Mesendoderm (in vitro differentiated cells): ENCODE results near the gene KIAA0825.

Experiments
- DNase-seq: peaks from one replicate; pipeline ENCODE4 v3.0.0; 2013
- H2AK5ac ChIP-seq: 2 replicates; pipeline ENCODE4 v1.6.1; 2013; ENCODE audit warnings: low read length, inconsistent platforms
- H2BK120ac ChIP-seq: 2 replicates; pipeline ENCODE4 v1.6.1; 2013; ENCODE audit warnings: low read depth, mild to moderate bottlenecking, low read length, moderate library complexity, mixed read lengths
- H2BK15ac ChIP-seq: replicated peaks from 2 replicates; pipeline ENCODE4 v1.6.1; 2013; ENCODE audit warnings: low read depth, mild to moderate bottlenecking, moderate library complexity
- H2BK5ac ChIP-seq: 2 replicates; pipeline ENCODE4 v1.6.1; 2013; ENCODE audit warnings: low read length, inconsistent platforms
- H3K18ac ChIP-seq: 2 replicates; pipeline ENCODE4 v1.6.1; 2013; ENCODE audit warnings: mild to moderate bottlenecking, low read length, mixed read lengths
- H3K23ac ChIP-seq: one replicate; pipeline ENCODE4 v1.6.1; 2013; ENCODE audit warnings: low read length
- H3K27ac ChIP-seq: 2 replicates; pipeline ENCODE4 v1.5.1; 2013; ENCODE audit warnings: low read depth, mild to moderate bottlenecking, inconsistent platforms, low read length, moderate library complexity
- H3K27me3 ChIP-seq: 2 replicates; pipeline ENCODE4 v1.6.1; 2013; ENCODE audit warnings: low read length, control low read depth, mild to moderate bottlenecking, inconsistent platforms; ENCODE audit not compliant: insufficient read depth, poor library complexity
- H3K36me3 ChIP-seq: 2 replicates; pipeline ENCODE4 v1.6.1; 2013; ENCODE audit warnings: low read length, inconsistent platforms; ENCODE audit not compliant: control insufficient read depth, insufficient read depth
- H3K4ac ChIP-seq: one replicate; pipeline ENCODE4 v1.6.1; 2013; ENCODE audit warnings: low read depth, mild to moderate bottlenecking, low read length, moderate library complexity
- H3K4me1 ChIP-seq: 2 replicates; pipeline ENCODE4 v1.6.1; 2013; ENCODE audit warnings: low read depth, low read length, inconsistent platforms; ENCODE audit not compliant: control insufficient read depth
- H3K4me2 ChIP-seq: 2 replicates; pipeline ENCODE4 v1.6.1; 2013; ENCODE audit warnings: low read length
- H3K4me3 ChIP-seq: 2 replicates; pipeline ENCODE4 v1.5.1; 2013; ENCODE audit warnings: mild to moderate bottlenecking, low read length
- H3K56ac ChIP-seq: one replicate; pipeline ENCODE4 v1.6.1; 2013; ENCODE audit warnings: low read length
- H3K79me1 ChIP-seq: 2 replicates; pipeline ENCODE4 v1.6.1; 2013; ENCODE audit warnings: low read length, inconsistent platforms
- H3K79me2 ChIP-seq: 2 replicates; pipeline ENCODE4 v1.6.1; 2013; ENCODE audit warnings: mild to moderate bottlenecking, low read length; ENCODE audit not compliant: control insufficient read depth, insufficient read depth
- H3K9ac ChIP-seq: 2 replicates; pipeline ENCODE4 v1.6.1; 2013; ENCODE audit warnings: low read length, inconsistent platforms
- H4K5ac ChIP-seq: one replicate; pipeline ENCODE4 v1.6.1; 2013; ENCODE audit warnings: low read length
- H4K8ac ChIP-seq: one replicate; pipeline ENCODE4 v1.6.1; 2013; ENCODE audit warnings: low read depth, mild to moderate bottlenecking, control low read depth, low read length, moderate library complexity
- WGBS: extraction: QIAGEN DNeasy Blood & Tissue Kit; methylation state at CpG from one replicate; pipeline ENCODE4 v1.1.7; 2013; ENCODE audit warnings: low lambda C conversion rate, missing lambda C conversion rate; ENCODE audit not compliant: insufficient coverage; ENCODE audit errors: extremely low coverage; 5-methylcytosine and 5-hydroxymethylcytosine counted together

The KIAA0825 gene

GRCh38 chr5:94526706-94527105, 91.7 kb downstream of the KIAA0825 start:
- H3K23ac ChIP-seq = no peak overlapping the region
- no peak overlapping the region for H3K4me3 ChIP-seq
- no peak overlapping the region for H3K4me2 ChIP-seq
- no CpG with 5 or more reads among the region's 2 CpGs for WGBS
- no peak overlapping the region for H4K5ac ChIP-seq
- no peak overlapping the region for H2BK120ac ChIP-seq
- no peak overlapping the region for H3K9ac ChIP-seq
- no peak overlapping the region for H3K27ac ChIP-seq
- no peaks in the 10 kb centered on the region for H3K79me2 ChIP-seq
- H2BK15ac ChIP-seq = no peak overlapping the region
- H2BK5ac ChIP-seq = no peak overlapping the region
- peak; percentile 83 for DNase-seq
- H3K27me3 ChIP-seq = no peaks in the 10 kb centered on the region
- H2AK5ac ChIP-seq = no peak overlapping the region
- no peaks in the 10 kb centered on the region for H3K36me3 ChIP-seq
- H3K56ac ChIP-seq = no peak overlapping the region
- no peak overlapping the region for H4K8ac ChIP-seq
- no peaks in the 10 kb centered on the region for H3K79me1 ChIP-seq
- H3K4me1 ChIP-seq = no peaks in the 10 kb centered on the region
- no peak overlapping the region for H3K18ac ChIP-seq
- no peak overlapping the region for H3K4ac ChIP-seq

DNA sequence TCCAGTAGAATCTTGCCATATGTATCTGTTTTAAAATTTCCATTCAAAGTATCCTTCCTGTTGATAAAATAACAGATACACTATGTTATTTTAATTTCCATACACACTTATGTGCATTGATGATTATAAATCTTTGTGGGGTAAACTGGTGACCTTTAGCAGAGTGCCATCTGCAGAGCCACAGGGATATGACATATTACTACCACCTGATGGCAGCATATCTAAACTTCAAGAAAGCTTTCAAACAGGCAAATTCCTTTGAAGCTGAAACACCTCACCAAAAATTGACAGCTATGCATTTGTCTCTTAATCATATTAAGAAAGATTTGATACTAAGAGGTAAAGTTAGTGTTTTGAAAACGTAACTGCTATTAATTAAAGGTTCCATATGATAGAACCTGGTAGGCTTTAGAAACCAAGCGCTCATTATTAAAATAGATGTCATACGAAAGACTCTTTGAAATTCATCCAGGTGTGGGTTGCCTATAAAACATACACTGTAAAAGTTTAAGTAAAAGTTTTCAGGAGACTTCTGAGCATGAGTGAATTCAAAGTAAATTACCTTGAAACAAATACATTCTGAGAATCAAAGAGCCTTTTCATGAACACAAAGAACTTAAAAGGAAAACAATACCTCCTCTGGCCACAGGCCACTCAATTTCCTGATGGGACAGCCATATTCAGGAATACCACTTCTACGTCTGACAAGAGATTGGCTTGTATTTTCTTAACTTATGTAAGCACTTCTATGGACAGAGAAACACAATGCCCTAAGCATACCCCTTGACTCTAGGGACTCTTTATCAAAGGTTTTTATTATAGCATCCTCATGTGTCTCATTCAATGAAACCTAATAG, 93.3 kb downstream of the KIAA0825 start:
- H2BK5ac ChIP-seq = no peak overlapping the region
- no peak overlapping the region for H2AK5ac ChIP-seq
- no peak overlapping the region for H3K4me2 ChIP-seq
- WGBS = no CpG with 5 or more reads among the region's 4 CpGs
- H3K36me3 ChIP-seq = no peaks in the 10 kb centered on the region
- no peak overlapping the region for H3K4me3 ChIP-seq
- DNase-seq = peak; percentile 74
- H4K8ac ChIP-seq = no peak overlapping the region
- H3K4me1 ChIP-seq = no peaks in the 10 kb centered on the region
- no peak overlapping the region for H2BK120ac ChIP-seq
- no peak overlapping the region for H3K23ac ChIP-seq
- H3K4ac ChIP-seq = no peak overlapping the region
- H3K27ac ChIP-seq = no peak overlapping the region
- no peaks in the 10 kb centered on the region for H3K27me3 ChIP-seq
- no peak overlapping the region for H2BK15ac ChIP-seq
- H3K79me1 ChIP-seq = no peaks in the 10 kb centered on the region
- no peak overlapping the region for H4K5ac ChIP-seq
- H3K9ac ChIP-seq = no peak overlapping the region
- H3K79me2 ChIP-seq = no peaks in the 10 kb centered on the region
- no peak overlapping the region for H3K56ac ChIP-seq
- peak overlapping the region; percentile 14 for H3K18ac ChIP-seq

DNA sequence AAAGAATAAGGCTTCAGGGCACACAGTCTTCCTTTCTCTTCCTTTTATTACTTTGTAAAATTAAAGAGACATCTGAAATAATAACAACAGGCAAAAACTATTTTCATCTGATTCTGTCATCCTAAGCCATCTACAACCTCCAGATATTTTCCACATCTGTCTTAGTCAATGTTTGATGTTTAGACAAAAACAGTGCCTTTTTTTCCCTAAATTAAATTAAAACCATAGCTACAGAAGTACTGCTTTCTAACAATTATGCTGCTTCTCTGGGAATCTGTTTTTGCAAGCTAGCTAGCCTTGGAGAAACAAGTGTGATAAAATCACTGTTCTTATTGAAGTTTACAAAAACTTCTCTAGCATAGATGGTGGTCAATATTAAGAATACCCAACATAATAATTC, 95.4 kb downstream of the KIAA0825 start:
- no peak overlapping the region for H2BK5ac ChIP-seq
- H3K4ac ChIP-seq = no peak overlapping the region
- H3K4me3 ChIP-seq = no peak overlapping the region
- no peak overlapping the region for H2BK15ac ChIP-seq
- H3K4me1 ChIP-seq = no peaks in the 10 kb centered on the region
- H2BK120ac ChIP-seq = no peak overlapping the region
- no peak overlapping the region for H3K23ac ChIP-seq
- no peak overlapping the region for H3K27ac ChIP-seq
- no peak overlapping the region for H4K8ac ChIP-seq
- no peak overlapping the region for H4K5ac ChIP-seq
- no peak overlapping the region for H3K18ac ChIP-seq
- no peaks in the 10 kb centered on the region for H3K27me3 ChIP-seq
- H3K4me2 ChIP-seq = no peak overlapping the region
- no peaks in the 10 kb centered on the region for H3K79me1 ChIP-seq
- no peak overlapping the region for H3K56ac ChIP-seq
- DNase-seq = no peak
- H3K36me3 ChIP-seq = no peaks in the 10 kb centered on the region
- no peak overlapping the region for H2AK5ac ChIP-seq
- no peaks in the 10 kb centered on the region for H3K79me2 ChIP-seq
- H3K9ac ChIP-seq = no peak overlapping the region

DNA sequence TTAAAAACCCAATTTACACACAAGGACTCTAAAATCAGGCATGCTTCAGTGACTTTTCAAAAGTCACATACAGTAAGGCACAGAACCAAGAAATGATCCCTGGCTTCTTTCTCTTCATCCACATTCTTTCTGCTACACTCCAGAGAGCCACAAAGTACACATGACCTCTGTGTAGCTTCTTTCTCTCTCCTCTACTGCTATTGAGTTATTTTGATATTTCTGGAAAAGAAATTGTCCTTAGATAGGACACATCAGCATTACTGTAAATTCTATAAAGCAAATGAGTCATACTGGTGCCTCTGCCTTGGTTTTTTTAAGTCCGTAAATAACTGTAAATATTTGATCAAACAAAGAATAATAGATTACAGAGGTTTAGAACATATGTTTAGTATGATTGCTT, 96.3 kb downstream of the KIAA0825 start:
- no peak for DNase-seq
- Histone ChIP-seq H2AK5ac (no peak overlapping the region), H2BK15ac (no peak overlapping the region)

DNA sequence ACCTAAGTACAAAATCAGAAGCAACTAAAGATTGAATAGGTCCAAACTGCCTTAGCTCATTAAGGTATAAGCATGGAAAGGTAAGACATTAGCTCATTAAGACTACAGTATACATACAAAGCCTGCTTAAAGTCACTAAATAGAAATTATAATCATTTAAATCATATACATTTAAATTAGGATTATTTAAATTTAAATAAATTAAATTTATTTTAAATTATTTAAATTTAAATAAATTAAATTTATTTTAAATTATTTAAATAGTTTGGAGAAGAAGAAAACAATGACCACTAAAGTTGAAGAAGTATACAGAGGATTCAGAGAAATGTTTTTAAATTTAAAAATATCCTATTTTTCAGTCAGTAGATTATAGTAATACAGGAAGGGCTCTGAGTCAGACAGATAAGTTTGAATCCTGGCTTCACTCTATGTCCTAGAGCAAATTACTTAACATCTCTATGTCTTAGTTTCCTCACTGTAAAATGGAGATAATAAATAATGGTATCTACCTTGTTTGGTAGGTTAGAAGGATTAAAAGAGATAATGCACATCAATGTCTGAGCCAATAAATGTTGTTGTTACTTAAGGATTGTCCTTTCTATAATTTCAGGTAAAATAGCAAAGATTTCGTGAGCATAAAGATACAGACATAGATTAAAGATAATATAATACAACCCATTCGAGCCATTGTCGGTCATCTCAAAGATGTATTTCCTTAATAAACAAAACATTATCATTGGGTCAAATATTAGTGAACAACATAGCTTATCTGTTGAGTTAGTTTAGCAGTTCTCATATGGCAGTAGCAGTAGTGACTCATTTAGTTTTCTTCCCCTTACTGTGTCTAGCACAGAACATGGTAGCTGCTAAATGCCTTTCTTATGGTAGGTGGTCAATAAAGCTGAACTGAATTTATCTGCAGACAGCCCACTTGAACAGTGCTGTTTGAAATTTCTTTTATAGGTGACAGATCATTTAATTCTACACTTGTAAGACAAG, 100.6 kb downstream of the KIAA0825 start:
- DNase-seq = no peak
- Histone ChIP-seq H3K79me1 (no peaks in the 10 kb centered on the region), H2BK120ac (no peak overlapping the region), H3K56ac (no peak overlapping the region), H3K4ac (no peak overlapping the region), H2BK15ac (no peak overlapping the region), H2BK5ac (no peak overlapping the region), H3K4me1 (no peaks in the 10 kb centered on the region), H2AK5ac (no peak overlapping the region), H3K27me3 (no peaks in the 10 kb centered on the region), H4K5ac (no peak overlapping the region), H3K9ac (no peak overlapping the region), H4K8ac (no peak overlapping the region), H3K4me2 (no peak overlapping the region), H3K18ac (no peak overlapping the region), H3K79me2 (no peaks in the 10 kb centered on the region), H3K23ac (no peak overlapping the region), H3K36me3 (no peaks in the 10 kb centered on the region), H3K27ac (no peak overlapping the region), H3K4me3 (no peak overlapping the region)
- no CpG with 5 or more reads among the region's 3 CpGs for WGBS

More for the DNA sequence above, 96.3 kb downstream of the KIAA0825 start:
- no peaks in the 10 kb centered on the region for H3K79me1 ChIP-seq
- no peak overlapping the region for H2BK120ac ChIP-seq
- H3K18ac ChIP-seq = no peak overlapping the region
- no peak overlapping the region for H2BK5ac ChIP-seq
- H3K4me3 ChIP-seq = no peak overlapping the region
- H3K56ac ChIP-seq = no peak overlapping the region
- WGBS = no CpG with 5 or more reads among the region's 1 CpG
- no peaks in the 10 kb centered on the region for H3K27me3 ChIP-seq
- no peak overlapping the region for H3K9ac ChIP-seq
- H3K4me2 ChIP-seq = no peak overlapping the region
- H3K4me1 ChIP-seq = no peaks in the 10 kb centered on the region
- H4K8ac ChIP-seq = no peak overlapping the region
- no peak overlapping the region for H3K27ac ChIP-seq
- H3K23ac ChIP-seq = no peak overlapping the region
- no peaks in the 10 kb centered on the region for H3K79me2 ChIP-seq
- H3K36me3 ChIP-seq = no peaks in the 10 kb centered on the region
- H4K5ac ChIP-seq = no peak overlapping the region
- no peak overlapping the region for H3K4ac ChIP-seq
